SW480 (cell line): ENCODE data around the gene DNAJC5.
A peak's percentile ranks its signal among the peaks of the same experiment; 100 is the strongest.

Experiments used
- DNase-seq: peaks from one replicate; pipeline ENCODE4 v3.0.0-alpha.2; 2016; ENCODE audit warnings: low spot score

DNAJC5 gene

DNA sequence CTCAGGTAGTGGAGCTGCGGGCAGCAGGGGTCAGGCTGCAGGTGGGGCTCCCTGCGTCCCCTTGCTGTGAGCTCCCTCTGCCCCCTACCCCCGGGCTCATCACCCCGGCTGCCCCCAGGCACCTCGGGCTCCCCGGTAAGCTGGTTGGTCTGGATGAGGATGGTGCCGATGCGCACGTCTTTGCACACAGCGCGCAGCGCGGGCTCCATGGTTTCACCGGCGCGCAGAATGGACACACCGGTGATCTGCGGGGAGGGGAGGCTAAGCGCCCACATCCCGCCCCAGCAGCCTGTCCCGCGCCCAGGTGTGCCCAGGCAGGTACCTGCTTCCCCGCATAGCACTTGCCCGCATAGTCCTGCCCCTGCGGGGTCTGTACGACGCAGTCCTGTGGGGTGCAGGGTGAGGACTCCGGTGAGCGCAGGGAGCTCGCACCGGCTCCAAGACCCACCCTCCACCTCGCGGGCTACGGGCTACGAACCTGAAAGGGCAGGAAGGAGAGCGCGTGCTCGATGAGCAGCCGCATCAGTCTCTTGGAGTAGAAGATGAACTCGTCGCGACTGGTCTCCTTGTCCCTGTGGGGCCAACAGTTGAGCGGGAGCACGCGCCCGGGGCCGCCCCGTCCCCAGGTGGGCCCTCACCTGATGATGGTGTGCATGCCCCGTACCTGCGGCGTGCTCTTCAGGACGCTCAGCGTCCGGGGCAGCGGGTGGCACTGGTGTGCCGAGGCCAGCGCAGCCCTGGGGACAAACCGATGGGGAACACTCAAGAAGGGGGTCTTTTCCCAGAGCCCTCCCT lies 45.7 kb downstream of the DNAJC5 start:
- DNase-seq = no peak

DNA sequence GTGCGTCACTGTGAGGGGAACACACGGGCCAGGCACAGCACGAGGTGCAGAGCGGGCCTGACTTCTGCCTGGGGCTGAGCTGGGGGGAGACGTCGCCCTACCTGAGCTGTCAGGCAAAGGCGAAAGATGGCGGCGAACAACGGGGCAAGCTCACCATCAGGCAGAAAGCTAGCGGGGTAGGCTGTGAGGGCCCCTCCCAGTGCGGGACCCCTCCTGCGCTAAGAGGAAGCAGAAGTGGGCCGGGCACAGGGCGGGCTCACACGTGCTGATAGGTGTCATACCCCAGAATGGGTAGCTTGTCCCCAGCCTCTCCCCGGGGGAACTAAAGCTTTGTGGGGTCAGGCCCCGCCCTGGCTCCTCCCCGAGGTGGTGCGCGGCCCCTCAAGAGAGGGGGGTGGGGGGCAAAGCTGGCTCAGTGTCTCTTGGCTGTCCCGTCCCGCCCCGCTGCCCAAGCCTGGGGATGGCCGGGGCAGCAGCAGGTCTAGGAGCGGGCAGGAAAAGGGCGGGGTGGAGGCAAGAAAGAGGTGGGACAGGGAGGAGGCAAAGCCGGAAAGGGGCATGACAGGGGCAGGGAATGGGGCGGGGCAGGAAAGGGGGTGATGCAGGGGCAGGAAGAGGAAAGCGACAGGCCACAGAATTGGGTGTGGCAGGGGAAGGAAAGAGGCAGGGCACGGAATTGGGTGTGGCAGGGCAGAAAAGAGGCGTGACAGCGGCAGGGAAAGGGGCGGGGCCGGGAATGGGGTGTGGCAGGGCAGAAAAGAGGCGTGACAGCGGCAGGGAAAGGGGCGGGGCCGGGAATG lies 46.6 kb downstream of the DNAJC5 start:
- DNase-seq = peak; percentile 96

DNA sequence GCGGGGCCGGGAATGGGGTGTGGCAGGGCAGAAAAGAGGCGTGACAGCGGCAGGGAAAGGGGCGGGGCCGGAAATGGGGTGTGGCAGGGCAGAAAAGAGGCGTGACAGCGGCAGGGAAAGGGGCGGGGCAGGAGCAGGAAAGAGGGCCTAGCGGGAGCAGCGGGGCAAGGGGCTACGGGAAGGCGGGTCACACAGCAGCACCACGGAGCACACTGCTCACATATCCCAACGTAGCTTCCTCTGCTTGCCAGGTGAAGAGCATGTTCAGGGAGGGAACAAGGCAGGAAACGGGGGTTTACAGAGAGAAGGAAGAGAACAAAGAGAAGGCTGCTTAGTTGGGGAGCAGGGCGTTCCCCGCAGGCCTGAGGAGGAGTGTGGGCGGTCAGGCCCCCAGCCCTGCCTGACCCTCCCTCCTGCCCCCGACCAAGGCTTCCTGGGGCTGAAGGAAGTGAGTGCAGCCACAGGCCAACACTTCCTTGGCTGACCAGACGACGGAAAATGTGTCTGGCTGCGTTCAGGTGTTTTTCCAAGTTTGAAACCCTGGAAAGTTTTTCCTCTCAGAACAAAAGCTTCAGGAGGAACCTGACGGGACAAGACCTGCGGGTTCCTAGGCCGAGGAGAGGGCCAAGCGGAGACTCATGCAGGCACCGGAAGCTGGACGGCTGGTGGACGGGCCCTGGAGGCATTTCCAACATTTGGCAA lies 47.5 kb downstream of the DNAJC5 start:
- peak; percentile 75 for DNase-seq

DNA sequence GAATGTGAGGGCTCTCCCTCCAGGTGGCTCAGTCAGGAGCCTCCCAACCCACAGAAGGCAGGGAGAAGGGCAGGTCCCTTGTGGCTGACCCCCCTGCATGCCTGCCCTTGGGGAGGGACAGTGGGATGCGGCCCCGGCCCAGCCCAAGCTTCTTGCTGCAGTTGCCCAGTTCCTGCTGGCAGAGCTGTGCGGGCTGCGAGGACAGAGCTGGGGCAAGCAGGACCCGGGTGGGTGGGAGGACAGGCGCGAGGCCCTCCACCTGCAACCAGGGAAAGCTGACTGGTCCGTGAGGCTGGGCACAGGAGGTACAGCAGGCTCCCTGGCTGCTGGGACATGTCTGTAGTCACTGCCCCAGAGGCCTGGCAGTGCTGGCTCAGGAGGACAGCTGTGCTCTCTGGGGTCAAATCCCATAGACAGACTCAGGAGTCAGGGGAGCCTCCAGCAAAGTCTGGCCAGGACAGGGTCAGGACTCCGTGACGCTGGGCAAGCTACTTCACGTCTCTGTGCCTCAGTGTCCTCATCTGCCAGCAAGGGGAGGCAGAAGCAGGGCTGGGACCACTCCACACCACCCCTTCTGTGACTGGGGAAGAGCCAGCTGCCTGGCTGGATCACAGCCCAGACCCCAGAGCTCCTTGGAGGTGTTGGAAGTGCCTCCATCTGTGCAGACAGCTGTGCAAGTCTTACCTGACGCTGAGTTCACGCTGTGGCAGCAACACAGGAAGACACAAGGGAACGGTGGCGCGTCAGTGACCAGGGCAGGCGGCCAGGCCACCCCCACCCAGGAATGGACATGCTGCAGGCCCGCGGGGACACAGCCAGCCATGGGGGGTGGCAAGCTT lies 48.3 kb downstream of the DNAJC5 start:
- no peak for DNase-seq

GRCh38 chr20:63943808-63944077 lies 48.8 kb downstream of the DNAJC5 start:
- DNase-seq = no peak

DNA sequence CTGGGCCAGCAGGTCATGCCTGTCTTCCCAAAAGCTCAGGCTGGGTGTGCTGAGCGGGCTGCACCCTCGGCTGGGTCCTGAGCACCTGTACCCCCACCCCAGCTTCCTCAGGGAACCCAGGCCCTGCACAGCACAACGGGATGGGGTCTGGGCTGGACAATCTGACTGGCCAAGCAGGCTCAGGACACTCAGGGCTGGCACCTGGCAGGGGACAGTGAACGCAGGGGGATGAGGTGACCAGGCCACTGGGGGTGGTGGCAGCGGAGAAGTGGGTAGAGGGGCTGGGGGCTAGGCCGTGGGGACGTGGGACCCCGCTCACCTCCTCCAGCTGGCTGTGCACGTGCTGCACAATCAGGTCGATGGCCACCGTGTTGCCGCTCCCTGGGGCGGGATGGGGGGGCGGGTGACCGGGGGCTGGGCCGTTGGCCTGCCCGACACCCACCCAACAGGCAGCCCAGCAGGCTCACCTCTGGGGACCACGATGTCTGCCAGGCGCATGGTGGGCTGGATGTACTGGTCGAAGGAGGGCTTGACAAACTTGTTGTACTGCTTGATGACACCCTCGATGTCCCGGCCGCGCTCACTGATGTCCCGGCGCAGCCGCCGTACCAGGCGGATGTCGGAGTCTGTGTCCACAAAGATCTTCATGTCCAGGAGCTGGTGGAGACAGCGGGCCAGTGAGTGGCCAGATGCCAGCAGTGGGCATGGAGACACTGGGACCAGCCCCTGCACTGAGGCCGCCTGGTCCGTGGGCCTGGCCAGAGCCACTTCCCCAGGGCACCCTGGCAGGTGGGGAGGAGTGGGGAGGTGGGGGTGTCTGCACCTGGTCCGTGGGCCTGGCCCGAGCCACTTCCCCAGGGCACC lies 49.4 kb downstream of the DNAJC5 start:
- DNase-seq = no peak

DNA sequence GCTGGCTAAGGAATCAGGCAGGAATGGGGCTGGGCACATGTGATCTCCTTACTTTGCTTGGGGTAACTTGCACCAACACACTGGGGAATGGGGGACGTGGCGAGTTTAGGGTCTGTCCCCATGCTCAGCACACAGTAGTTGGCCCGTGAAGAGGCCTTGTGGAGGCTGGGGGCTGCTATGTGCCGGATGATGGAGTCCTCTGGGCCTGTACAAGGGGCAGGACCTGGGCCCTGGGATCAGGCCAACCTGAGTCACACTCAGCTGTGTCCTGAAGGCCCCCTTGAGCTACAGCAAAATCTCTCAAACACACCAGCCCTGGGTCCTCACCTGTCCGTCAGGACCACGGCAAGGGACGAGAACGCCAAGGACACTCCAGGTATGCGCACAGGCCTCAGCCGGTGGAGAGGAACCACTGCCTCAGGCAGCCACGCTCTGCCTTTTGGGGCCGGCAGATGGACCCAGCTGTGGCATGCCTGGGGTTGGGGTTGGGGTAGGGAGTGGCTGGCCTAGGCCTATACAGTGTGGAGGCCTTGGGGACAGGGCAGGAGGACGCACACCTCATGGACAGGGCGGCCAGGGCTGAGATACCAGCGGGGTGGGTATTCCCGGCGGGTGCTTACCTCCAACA lies 50.2 kb downstream of the DNAJC5 start:
- no peak for DNase-seq

- DNase-seq = no peak
Observed at GRCh38 chr20:63945921-63946920, 51.3 kb downstream of the DNAJC5 start.

- DNase-seq = no peak
Observed at GRCh38 chr20:63946986-63947637, 52.2 kb downstream of the DNAJC5 start.

DNA sequence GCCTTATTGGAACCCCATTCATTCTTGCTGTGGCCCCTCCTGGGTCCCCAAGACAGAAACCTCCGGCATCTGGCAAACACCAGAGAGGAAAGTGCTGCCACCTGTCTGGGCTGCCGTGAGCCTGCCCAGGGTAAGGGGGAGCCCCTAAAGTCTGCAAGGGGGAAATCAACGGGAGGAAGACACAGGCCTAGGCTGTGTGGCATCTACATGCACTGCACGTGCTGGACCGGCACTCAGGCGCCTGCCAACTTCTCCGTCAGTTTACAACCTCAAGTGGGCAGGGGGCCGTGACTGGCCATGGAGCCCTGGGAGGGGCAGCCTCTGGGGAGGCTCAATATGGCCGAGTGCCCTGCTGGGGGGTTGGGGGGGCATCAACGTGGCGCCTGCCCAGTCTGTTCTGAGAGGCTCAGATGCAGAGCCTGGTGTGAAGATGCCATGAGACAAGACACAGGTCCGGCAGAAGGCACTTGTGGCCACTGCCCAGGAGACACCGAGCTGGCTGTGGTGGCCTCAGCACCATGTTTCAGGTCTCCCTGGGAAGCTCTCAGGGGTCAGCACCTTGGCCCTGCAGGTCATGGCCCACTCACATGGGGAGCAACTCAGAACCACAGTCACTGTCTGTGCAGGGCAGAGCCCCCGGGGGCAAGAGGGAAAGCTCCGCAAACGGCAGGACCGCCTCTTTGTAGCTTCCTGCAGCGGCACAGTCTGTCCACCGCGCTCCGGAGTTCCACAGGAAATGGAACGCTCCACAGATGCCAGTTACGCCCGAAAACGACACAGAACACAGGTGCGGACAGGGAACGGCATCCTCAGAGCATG lies 52.9 kb downstream of the DNAJC5 start:
- no peak for DNase-seq

DNA sequence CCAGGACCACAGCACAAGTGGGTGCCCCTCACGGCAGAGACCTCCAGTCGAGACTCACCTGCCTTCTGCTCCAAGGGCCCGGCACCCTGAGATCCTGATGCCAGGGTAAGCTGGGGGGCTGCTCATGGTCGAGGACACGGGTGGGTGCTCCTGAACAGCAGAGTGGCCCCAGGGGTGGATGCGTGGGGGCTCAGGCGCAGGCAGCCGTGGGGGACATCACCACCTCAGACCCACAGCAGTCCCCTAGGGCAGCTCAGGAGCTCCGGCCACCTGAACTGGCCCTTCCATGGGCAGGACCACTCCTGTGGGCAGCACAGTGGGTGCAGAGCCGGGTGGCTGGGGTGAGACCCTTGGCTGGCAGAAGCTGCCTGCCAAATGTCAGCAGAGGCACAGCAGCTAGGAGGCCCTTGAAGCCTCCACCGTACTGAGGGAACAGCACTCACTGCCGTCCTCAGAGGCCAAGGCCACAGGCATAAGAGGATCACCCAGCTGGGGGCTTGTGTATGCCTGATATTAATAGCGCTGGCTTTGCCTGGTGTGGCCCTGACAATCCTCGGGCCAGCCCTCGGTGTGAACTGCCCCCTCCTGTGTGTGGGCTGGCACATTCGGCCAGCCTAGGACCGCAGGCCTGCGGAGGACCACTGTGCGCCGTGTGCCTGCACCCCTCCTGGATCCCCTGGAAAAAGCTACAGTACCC lies 55.9 kb downstream of the DNAJC5 start:
- DNase-seq = no peak

GRCh38 chr20:63951398-63952209 lies 56.7 kb downstream of the DNAJC5 start:
- no peak for DNase-seq

GRCh38 chr20:63952210-63952535 lies 57.2 kb downstream of the DNAJC5 start:
- DNase-seq = no peak

GRCh38 chr20:63952769-63953168 lies 57.8 kb downstream of the DNAJC5 start:
- DNase-seq = no peak

DNA sequence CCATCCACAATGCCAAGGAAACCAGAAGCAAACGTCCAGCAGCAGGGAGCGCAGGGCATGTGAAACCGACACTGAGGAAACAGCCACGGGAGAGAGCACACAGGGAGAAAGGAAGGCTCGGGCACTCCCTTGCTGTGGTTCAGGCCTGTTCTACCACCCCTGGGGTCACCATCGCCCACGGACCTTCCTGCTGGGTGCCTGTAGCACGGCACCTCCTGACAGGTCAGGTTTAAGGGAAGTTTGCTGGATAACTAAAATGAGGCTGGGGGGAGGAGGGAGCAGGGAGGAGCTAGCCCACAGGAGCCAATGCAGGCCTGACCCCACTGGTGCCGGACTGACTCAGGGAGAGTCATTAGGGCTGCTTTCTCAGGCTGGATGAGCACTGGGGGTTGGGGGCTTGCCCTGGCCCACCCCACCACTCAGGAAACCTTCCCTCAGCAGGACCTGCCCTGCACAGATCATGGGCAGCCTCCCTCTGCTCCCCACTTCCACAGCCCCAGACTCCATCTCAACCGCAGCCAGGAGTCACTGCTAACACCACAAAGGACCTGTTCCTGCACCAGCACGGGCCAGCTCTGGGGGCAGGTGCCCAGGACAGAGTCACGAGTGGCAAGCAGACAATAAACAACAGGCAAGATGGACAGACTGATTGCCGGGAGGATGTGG lies 59.0 kb downstream of the DNAJC5 start:
- no peak for DNase-seq

- peak; percentile 49 for DNase-seq
Observed at GRCh38 chr20:63955281-63955826, 60.4 kb downstream of the DNAJC5 start.
